Uterus (tissue), 2 donors: ENCODE data around the gene RARS2.
"Not testable (repeated sequence)": the region's sequence is repeated elsewhere in the genome, so short reads cannot be mapped to it uniquely, and the experiment has no call there.

Experiments used
- CTCF ChIP-seq, 4 experiments: fragments of 200-600 bp in 2 of 4; fragments of 450-650 bp in 2 of 4; sonication (generic) in 2 of 4; IDR thresholded peaks; one replicate each; pipeline ENCODE4 v1.5.1; 2016 to 2019; ENCODE audit warnings: antibody characterized with exemption in 4 of 4, mild to moderate bottlenecking in 2 of 4, moderate library complexity in 1 of 4
- POLR2A ChIP-seq, 2 donors: fragments of 450-650 bp; IDR thresholded peaks; one replicate each; pipeline ENCODE4 v1.6.1; 2016; ENCODE audit warnings: antibody characterized with exemption in 2 of 2, mild to moderate bottlenecking in 1 of 2, moderate library complexity in 1 of 2

- TF ChIP-seq CTCF, POLR2A (IDR thresholded peaks at IDR 0.05): not testable (repeated sequence)
Observed at GRCh38 chr6:87613018-87613417, 23.2 kb upstream of the RARS2 start.
